K562 (cell line): Measurements from ENCODE around the gene WSCD2. TPM values are rescaled to one million over a fixed set of nuclear protein-coding genes. Genes with fewer than 3 reads are reported as not detected.

Source experiments
- ATAC-seq: fragments of 200-7000 bp; cut with Tn5 transposase; 3 replicates; pipeline ENCODE4 v1.9.1; 2020; ENCODE audit warnings: moderate library complexity
- BruUV-seq: library from RNA; stranded (reverse); fragments of 400-500 nt; replicated peaks from 2 replicates; lab custom pipeline; 2021; lab: Mats Ljungman, UMichigan
- CTCF ChIA-PET: fragments of 300-600 bp; formaldehyde crosslinking; extraction: SDS; loops from one replicate; lab custom pipeline; 2021; ENCODE audit warnings: low intra/inter-chr PET ratio; lab: Yijun Ruan, JAX
- POLR2A ChIA-PET: fragments of 300-600, 350-650 bp; sonication (Branson Sonifier 250); formaldehyde crosslinking; extraction: SDS; loops from one replicate; lab custom pipeline; 2021; ENCODE audit warnings: antibody characterized with exemption, inconsistent platforms; lab: Yijun Ruan, JAX
- DNase-seq, 4 experiments: peaks; one replicate each; pipeline versions ENCODE4 v3.0.0 to v3.0.0-alpha.2; 2011 to 2018; ENCODE audit warnings: low spot score in 3 of 4, mixed read lengths in 3 of 4; ENCODE audit errors: extremely low read depth in 1 of 4
- FAIRE-seq: peaks from 2 replicates; lab custom pipeline; 2011; peaks lifted over from hg19 to GRCh38; lab: Jason Lieb, UNC
- H2AFZ ChIP-seq: 2 replicates; pipeline ENCODE4 v1.6.0; 2011; ENCODE audit warnings: low read depth, low read length, control low read depth, inconsistent platforms
- H3K27ac ChIP-seq: fragments of 200-600 bp; 3 replicates; pipeline ENCODE4 v1.8.0; 2011; ENCODE audit warnings: low read depth, mild to moderate bottlenecking, control low read depth, inconsistent platforms, low read length, moderate library complexity, mixed read lengths; ENCODE audit errors: extremely low read depth
- H3K27me3 ChIP-seq, 2 experiments: fragments of 300-600 bp in 1 of 2; 2 replicates in 1 of 2; 3 replicates in 1 of 2; pipeline versions ENCODE4 v1.6.0 to v1.8.0; 2011; ENCODE audit warnings: inconsistent platforms in 2 of 2, low read length in 2 of 2, mild to moderate bottlenecking in 1 of 2, mixed read lengths in 1 of 2, moderate library complexity in 1 of 2; ENCODE audit not compliant: control insufficient read depth in 2 of 2, insufficient read depth in 2 of 2
- H3K36me3 ChIP-seq: fragments of 300-600 bp; 3 replicates; pipeline ENCODE4 v1.8.0; 2011; ENCODE audit warnings: mild to moderate bottlenecking, low read length, inconsistent platforms; ENCODE audit not compliant: control insufficient read depth, insufficient read depth
- H3K4me1 ChIP-seq, 2 experiments: fragments of 200-600 bp in 1 of 2; replicated peaks in 1 of 2; 2 replicates in 1 of 2; 3 replicates in 1 of 2; pipeline versions ENCODE4 v1.5.1 to v1.8.0; 2011; ENCODE audit warnings: inconsistent platforms in 2 of 2, low read length in 2 of 2, mild to moderate bottlenecking in 1 of 2, mixed read lengths in 1 of 2, moderate library complexity in 1 of 2; ENCODE audit not compliant: control insufficient read depth in 2 of 2, insufficient read depth in 2 of 2
- H3K4me2 ChIP-seq: 2 replicates; pipeline ENCODE4 v1.6.1; 2011; ENCODE audit warnings: low read length, control low read depth, inconsistent platforms, mixed read lengths; ENCODE audit not compliant: insufficient read depth
- H3K4me3 ChIP-seq: fragments of 200-600 bp; sonication (generic), shearing (Covaris generic); 2 replicates; pipeline ENCODE4 v1.5.1; 2016; ENCODE audit warnings: control low read depth, inconsistent platforms
- H3K79me2 ChIP-seq: fragments of 200-600 bp; 3 replicates; pipeline ENCODE4 v1.8.0; 2011; ENCODE audit warnings: low read length, inconsistent platforms; ENCODE audit not compliant: control insufficient read depth, insufficient read depth
- H3K9ac ChIP-seq, 2 experiments: 2 replicates each; pipeline versions ENCODE4 v1.6.0 to v1.6.1; 2011; ENCODE audit warnings: low read depth in 2 of 2, low read length in 2 of 2, control low read depth in 1 of 2, inconsistent platforms in 1 of 2, mild to moderate bottlenecking in 1 of 2, mixed read lengths in 1 of 2; ENCODE audit not compliant: insufficient read depth in 1 of 2
- H3K9me1 ChIP-seq: one replicate; pipeline ENCODE4 v1.6.0; 2011; ENCODE audit warnings: inconsistent platforms, mild to moderate bottlenecking, low read length, moderate library complexity; ENCODE audit not compliant: control insufficient read depth, insufficient read depth
- H3K9me3 ChIP-seq: replicated peaks from 2 replicates; pipeline ENCODE4 v1.5.1; 2011; ENCODE audit warnings: low read depth, low read length, inconsistent platforms; ENCODE audit not compliant: control insufficient read depth, insufficient read depth
- H4K20me1 ChIP-seq: replicated peaks from 2 replicates; pipeline ENCODE4 v1.6.1; 2011; ENCODE audit warnings: low read length, inconsistent platforms, mixed read lengths; ENCODE audit not compliant: control insufficient read depth, insufficient read depth
- RBM15 ChIP-seq: fragments of 200-400 bp; formaldehyde crosslinking; IDR thresholded peaks from 2 replicates; pipeline ENCODE4 v1.6.1; 2018; ENCODE audit warnings: mild to moderate bottlenecking, low read length, moderate library complexity; ENCODE audit not compliant: insufficient read depth
- ZNF146 ChIP-seq: IDR thresholded peaks from one replicate; pipeline ENCODE4 v1.6.1; 2018; ENCODE audit warnings: missing compliant biosample characterization; ENCODE audit not compliant: unreplicated experiment
- ZNF165 ChIP-seq: fragments of 250-450 bp; sonication (Bioruptor Pico); IDR thresholded peaks from 2 replicates; pipeline ENCODE4 v1.4.0; 2020; ENCODE audit warnings: borderline replicate concordance
- ZNF395 ChIP-seq: fragments of 200-800 bp; sonication (Bioruptor generic); IDR thresholded peaks from 2 replicates; pipeline ENCODE4 v1.6.1; 2017; ENCODE audit warnings: missing genetic modification characterization, missing compliant biosample characterization
- WGBS: fragments of 100-300 bp; shearing (Covaris generic); methylation state at CpG from one replicate; pipeline ENCODE4 v1.1.6; 2016; ENCODE audit warnings: low coverage, mixed read lengths; ENCODE audit not compliant: insufficient coverage; ENCODE audit errors: missing lambda C conversion rate; 5-methylcytosine and 5-hydroxymethylcytosine counted together
- in situ Hi-C: fragments of 300-500 bp; cut with MboI; formaldehyde crosslinking; loops from 4 replicates; pipeline ENCODE4 v1.15.0; 2018; ENCODE audit warnings: inconsistent platforms, mixed read lengths
- intact Hi-C: fragments of 100-400 bp; cut with micrococcal nuclease; formaldehyde crosslinking; loops from 2 replicates; pipeline ENCODE4 v1.14.2; 2022
- polyA plus RNA-seq, 8 experiments: library from polyadenylated mRNA; depleted of rRNA in 4 of 8; stranded (reverse) in 5 of 8; unstranded in 3 of 8; fragments of >200 nt; fragmentation: Nextera tagmentation in 2 of 8; fragmentation: Illumina TruSeq in 1 of 8; extraction: Ambion mirVana in 2 of 8; extraction: Trizol in 1 of 8; gene quantifications; 2 replicates each; pipeline versions ENCODE4 v1.2.1 to v1.2.3, GENCODE V29; 2011 to 2014; ENCODE audit warnings: inconsistent platforms in 1 of 8, missing spikeins in 1 of 8
- total RNA-seq, 7 experiments: library from RNA; depleted of rRNA in 6 of 7; stranded (reverse); fragments of >200 nt in 6 of 7; fragmentation: Illumina TruSeq in 2 of 7; extraction: Trizol in 2 of 7; gene quantifications; 2 replicates each; pipeline versions ENCODE4 v1.2.1 to v1.2.3, GENCODE V29; 2011 to 2021; ENCODE audit warnings: low replicate concordance in 1 of 7
- TF ChIP-seq, protein P1 (sequence below): fragments of 450-650 bp; IDR thresholded peaks from 2 replicates; pipeline ENCODE4 v1.6.1; 2016; ENCODE audit warnings: missing biosample characterization, missing genetic modification characterization
- TF ChIP-seq, protein P2 (sequence below): IDR thresholded peaks from 2 replicates; pipeline ENCODE4 v1.6.1; 2014; ENCODE audit warnings: antibody characterized with exemption

WSCD2 gene
- total and polyA plus RNA-seq, 9 of the 15 experiments (the other 6 are each of a cell fraction or from before 2014, with no cell fraction given) = 0.72 to 14.1 (median 4.0) TPM

- H3K27ac ChIP-seq = no peak overlapping the region
- ATAC-seq = no peak
- peaks cover 5 to 11% of the 10 kb centered on the region in 2 experiments; a peak in 2 of 5 replicates for H3K4me1 ChIP-seq
- H3K9ac ChIP-seq = no peak overlapping the region; a peak in 1 of 4 replicates
- BruUV-seq = no TSS peak
- in situ Hi-C loops (no loop called here), intact Hi-C loops (no loop called here)
- FAIRE-seq = no peak
- POLR2A ChIA-PET = interaction anchor here (1.3 to 1.6 kb wide), 2 partner anchors 8 to 14 kb away, joined by 3 to 4 read pairs; no protein-coding TSS in a partner anchor
- DNase-seq = no peak
- CTCF ChIA-PET = no interaction called here
- H3K27me3 ChIP-seq = no peaks in the 10 kb centered on the region; a peak in 1 of 5 replicates
- no peak overlapping the region for H3K4me2 ChIP-seq
- H3K36me3 ChIP-seq = no peaks in the 10 kb centered on the region
- H3K4me3 ChIP-seq = no peak overlapping the region
- H3K9me3 ChIP-seq = no peaks in the 10 kb centered on the region
- TF ChIP-seq ZNF395 (CRISPR knock-in tag) (no peak), ZNF165 (CRISPR knock-in tag) (no peak), ZNF146 (CRISPR knock-in tag) (no peak), RBM15 (no peak)
- TF ChIP-seq, protein P1, sequence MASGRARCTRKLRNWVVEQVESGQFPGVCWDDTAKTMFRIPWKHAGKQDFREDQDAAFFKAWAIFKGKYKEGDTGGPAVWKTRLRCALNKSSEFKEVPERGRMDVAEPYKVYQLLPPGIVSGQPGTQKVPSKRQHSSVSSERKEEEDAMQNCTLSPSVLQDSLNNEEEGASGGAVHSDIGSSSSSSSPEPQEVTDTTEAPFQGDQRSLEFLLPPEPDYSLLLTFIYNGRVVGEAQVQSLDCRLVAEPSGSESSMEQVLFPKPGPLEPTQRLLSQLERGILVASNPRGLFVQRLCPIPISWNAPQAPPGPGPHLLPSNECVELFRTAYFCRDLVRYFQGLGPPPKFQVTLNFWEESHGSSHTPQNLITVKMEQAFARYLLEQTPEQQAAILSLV (tag) = no peak
- TF ChIP-seq, protein P2, sequence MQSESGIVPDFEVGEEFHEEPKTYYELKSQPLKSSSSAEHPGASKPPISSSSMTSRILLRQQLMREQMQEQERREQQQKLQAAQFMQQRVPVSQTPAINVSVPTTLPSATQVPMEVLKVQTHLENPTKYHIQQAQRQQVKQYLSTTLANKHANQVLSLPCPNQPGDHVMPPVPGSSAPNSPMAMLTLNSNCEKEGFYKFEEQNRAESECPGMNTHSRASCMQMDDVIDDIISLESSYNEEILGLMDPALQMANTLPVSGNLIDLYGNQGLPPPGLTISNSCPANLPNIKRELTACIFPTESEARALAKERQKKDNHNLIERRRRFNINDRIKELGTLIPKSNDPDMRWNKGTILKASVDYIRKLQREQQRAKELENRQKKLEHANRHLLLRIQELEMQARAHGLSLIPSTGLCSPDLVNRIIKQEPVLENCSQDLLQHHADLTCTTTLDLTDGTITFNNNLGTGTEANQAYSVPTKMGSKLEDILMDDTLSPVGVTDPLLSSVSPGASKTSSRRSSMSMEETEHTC = no peak
- no peaks in the 10 kb centered on the region for H3K9me1 ChIP-seq
- H3K79me2 ChIP-seq = no peaks in the 10 kb centered on the region; the same call in 2 of the 3 replicates
- H2AFZ ChIP-seq = no peak overlapping the region
- whole genome bisulfite sequencing = 27% methylated on average over 6 of the region's 6 CpGs
- H4K20me1 ChIP-seq = no peaks in the 10 kb centered on the region
Observed at GRCh38 chr12:108136697-108137096, 7.6 kb downstream of the WSCD2 start.
